ENCODE measurements around the gene TMEM18.

Gene TMEM18

GRCh38 chr2:658426-658825, 18.8 kb downstream of the TMEM18 start:
- Histone ChIP-seq H3K4me1 (ENCODE audit: control insufficient read depth, insufficient read depth, low read length) (no peaks in the 10 kb centered on the region), H3K4me3 (ENCODE audit: low read depth, low read length) (no peak overlapping the region), H3K36me3 (ENCODE audit: control insufficient read depth in 2 of 2, insufficient read depth in 1 of 2, low read length in 2 of 2) (peaks cover 0 to 2% of the 10 kb centered on the region in 2 experiments; a peak in 1 of 3 replicates), H3K9me3 (ENCODE audit: control insufficient read depth, insufficient read depth, low read depth, low read length) (no peaks in the 10 kb centered on the region), H3K27ac (ENCODE audit: extremely low read depth, low read depth, low read length) (no peak overlapping the region)
- TF ChIP-seq ZSCAN5A (tag by site-specific recombination; IDR thresholded peaks at IDR 0.05) (no peak), ZNF2 (tag by site-specific recombination; IDR thresholded peaks at IDR 0.05) (no peak), IKZF3 (tag by site-specific recombination; IDR thresholded peaks at IDR 0.05) (no peak), HOXA7 (CRISPR knock-in tag; IDR thresholded peaks at IDR 0.05; ENCODE audit: borderline replicate concordance) (no peak), SP7 (tag by site-specific recombination; IDR thresholded peaks at IDR 0.05) (no peak), YY1 (tag by site-specific recombination; IDR thresholded peaks at IDR 0.05) (no peak), ZBTB11 (tag by site-specific recombination; conservative IDR thresholded peaks at IDR 0.05; ENCODE audit: low read depth) (no peak), ZNF362 (tag by site-specific recombination; IDR thresholded peaks at IDR 0.05) (no peak), ZNF600 (tag by site-specific recombination; IDR thresholded peaks at IDR 0.05) (no peak), ZNF654 (tag by site-specific recombination; IDR thresholded peaks at IDR 0.05; ENCODE audit: low read depth) (no peak), ZNF157 (tag by site-specific recombination; IDR thresholded peaks at IDR 0.05) (no peak), PBX3 (CRISPR knock-in tag; IDR thresholded peaks at IDR 0.05) (no peak), ZNF221 (tag by site-specific recombination; IDR thresholded peaks at IDR 0.05; ENCODE audit: borderline replicate concordance) (no peak), HOXD13 (CRISPR knock-in tag; IDR thresholded peaks at IDR 0.05; ENCODE audit: borderline replicate concordance) (no peak)
- CTCF ChIA-PET, result interaction anchor here (0.6 to 1.0 kb wide), 4 partner anchors 9 to 1111 kb away, joined by 3 to 4 read pairs (median 3); no protein-coding TSS in a partner anchor
- POLR2A ChIA-PET, result no interaction called here

DNA sequence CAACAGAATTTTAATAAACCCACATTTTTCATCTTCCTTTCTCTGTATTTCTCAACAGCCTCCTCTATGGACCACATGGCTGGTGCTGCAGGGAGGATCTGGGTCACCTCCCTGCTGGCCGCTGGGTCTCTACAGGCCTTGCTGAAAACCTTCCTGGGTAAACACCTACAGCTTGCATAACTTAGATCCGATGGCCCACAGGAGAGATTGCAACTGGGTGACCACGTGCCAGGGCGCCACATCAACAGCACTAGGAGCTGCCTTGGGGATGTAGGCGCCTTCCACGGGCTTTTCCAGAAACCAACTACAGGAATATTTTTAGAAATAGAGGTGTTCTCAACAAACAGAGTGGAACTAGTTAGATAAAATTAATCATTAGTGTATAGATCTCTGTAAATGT, 19.4 kb downstream of the TMEM18 start:
- Histone ChIP-seq H3K9me3 (ENCODE audit: control insufficient read depth, insufficient read depth, low read depth, low read length) (no peaks in the 10 kb centered on the region), H3K36me3 (ENCODE audit: control insufficient read depth in 2 of 2, insufficient read depth in 1 of 2, low read length in 2 of 2) (no peaks in the 10 kb centered on the region), H3K27ac (ENCODE audit: extremely low read depth, low read depth, low read length) (no peak overlapping the region), H3K4me3 (ENCODE audit: low read depth, low read length) (no peak overlapping the region), H3K4me1 (ENCODE audit: control insufficient read depth, insufficient read depth, low read length) (no peaks in the 10 kb centered on the region)
- POLR2A ChIA-PET, result no interaction called here
- CTCF ChIA-PET, result interaction anchor here (0.7 to 1.0 kb wide), 3 partner anchors 20 to 1111 kb away, joined by 3 read pairs; no protein-coding TSS in a partner anchor
- TF ChIP-seq ZBTB1 (tag by site-specific recombination; IDR thresholded peaks at IDR 0.05) (no peak), ZNF362 (tag by site-specific recombination; IDR thresholded peaks at IDR 0.05) (no peak), GFI1B (tag by site-specific recombination; IDR thresholded peaks at IDR 0.05) (no peak), GLI4 (tag by site-specific recombination; IDR thresholded peaks at IDR 0.05) (no peak), ZNF701 (tag by site-specific recombination; IDR thresholded peaks at IDR 0.05) (no peak), TCF7L2 (IDR thresholded peaks at IDR 0.05; ENCODE audit: borderline replicate concordance, low read depth, low read length) (no peak), ZNF660 (tag by site-specific recombination; IDR thresholded peaks at IDR 0.05) (no peak), ZNF280C (tag by site-specific recombination; IDR thresholded peaks at IDR 0.05) (no peak), ZNF433 (tag by site-specific recombination; IDR thresholded peaks at IDR 0.05; ENCODE audit: low read depth) (no peak), ZNF341 (tag by site-specific recombination; IDR thresholded peaks at IDR 0.05; ENCODE audit: low read depth) (no peak)
- TF ChIP-seq, protein P1, sequence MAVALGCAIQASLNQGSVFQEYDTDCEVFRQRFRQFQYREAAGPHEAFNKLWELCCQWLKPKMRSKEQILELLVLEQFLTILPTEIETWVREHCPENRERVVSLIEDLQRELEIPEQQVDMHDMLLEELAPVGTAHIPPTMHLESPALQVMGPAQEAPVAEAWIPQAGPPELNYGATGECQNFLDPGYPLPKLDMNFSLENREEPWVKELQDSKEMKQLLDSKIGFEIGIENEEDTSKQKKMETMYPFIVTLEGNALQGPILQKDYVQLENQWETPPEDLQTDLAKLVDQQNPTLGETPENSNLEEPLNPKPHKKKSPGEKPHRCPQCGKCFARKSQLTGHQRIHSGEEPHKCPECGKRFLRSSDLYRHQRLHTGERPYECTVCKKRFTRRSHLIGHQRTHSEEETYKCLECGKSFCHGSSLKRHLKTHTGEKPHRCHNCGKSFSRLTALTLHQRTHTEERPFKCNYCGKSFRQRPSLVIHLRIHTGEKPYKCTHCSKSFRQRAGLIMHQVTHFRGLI (tag by site-specific recombination; IDR thresholded peaks at IDR 0.05), result no peak

Measured in HEK293 (cell line).